DOHH2 (cell line): ENCODE results near the gene PCDH9.

Source experiments
- H3F3A ChIP-seq: fragments of 200-600 bp; sonication (generic), shearing (Covaris generic); 2 replicates; pipeline ENCODE4 v1.6.0; 2016; ENCODE audit warnings: antibody characterized with exemption, mild to moderate bottlenecking; ENCODE audit not compliant: control insufficient read depth, insufficient read depth
- H3K27ac ChIP-seq: fragments of 200-600 bp; sonication (generic); 2 replicates; pipeline ENCODE4 v1.5.1; 2014; ENCODE audit warnings: low read depth, mild to moderate bottlenecking, low read length, moderate library complexity
- H3K27me3 ChIP-seq: fragments of 200-600 bp; sonication (generic); 2 replicates; pipeline ENCODE4 v1.6.1; 2014; ENCODE audit warnings: mild to moderate bottlenecking, low read length, mixed read lengths; ENCODE audit not compliant: control insufficient read depth
- H3K36me3 ChIP-seq: fragments of 200-600 bp; sonication (generic); 2 replicates; pipeline ENCODE4 v1.6.1; 2014; ENCODE audit warnings: mild to moderate bottlenecking, low read length, moderate library complexity, mixed read lengths; ENCODE audit not compliant: control insufficient read depth
- H3K4me1 ChIP-seq: fragments of 200-600 bp; sonication (generic); 2 replicates; pipeline ENCODE4 v1.6.1; 2014; ENCODE audit warnings: mild to moderate bottlenecking, low read length, mixed read lengths; ENCODE audit not compliant: control insufficient read depth
- H3K4me2 ChIP-seq: fragments of 200-600 bp; sonication (generic); 2 replicates; pipeline ENCODE4 v1.6.0; 2014; ENCODE audit warnings: mild to moderate bottlenecking, low read length, moderate library complexity
- H3K4me3 ChIP-seq: fragments of 200-600 bp; sonication (generic); 2 replicates; pipeline ENCODE4 v1.5.1; 2014; ENCODE audit warnings: mild to moderate bottlenecking, low read length, mixed read lengths
- H3K79me2 ChIP-seq: fragments of 200-600 bp; sonication (generic); 2 replicates; pipeline ENCODE4 v1.6.1; 2014; ENCODE audit warnings: mild to moderate bottlenecking, low read length, mixed read lengths; ENCODE audit not compliant: control insufficient read depth
- H3K9me2 ChIP-seq: fragments of 200-600 bp; sonication (generic); replicated peaks from 2 replicates; pipeline ENCODE4 v1.6.1; 2014; ENCODE audit warnings: mild to moderate bottlenecking, low read length, mixed read lengths; ENCODE audit not compliant: control insufficient read depth
- H3K9me3 ChIP-seq: fragments of 200-600 bp; sonication (generic); 2 replicates; pipeline ENCODE4 v1.6.1; 2014; ENCODE audit warnings: antibody characterized with exemption, low read length, mixed read lengths; ENCODE audit not compliant: control insufficient read depth, insufficient read depth
- H4K20me1 ChIP-seq: fragments of 200-600 bp; sonication (generic); 2 replicates; pipeline ENCODE4 v1.6.0; 2014; ENCODE audit warnings: low read depth, mild to moderate bottlenecking, antibody characterized with exemption, low read length, moderate library complexity; ENCODE audit not compliant: control insufficient read depth, insufficient read depth
- EZH2phosphoT487 ChIP-seq: fragments of 200-600 bp; sonication (generic); IDR thresholded peaks from 2 replicates; pipeline ENCODE4 v1.6.1; 2017; ENCODE audit warnings: borderline replicate concordance, mild to moderate bottlenecking, antibody characterized with exemption, low read length, moderate library complexity, mixed read lengths
- TF ChIP-seq, protein P1 (sequence below): fragments of 200-600 bp; sonication (generic); IDR thresholded peaks from one replicate; pipeline ENCODE4 v1.5.1; 2014; ENCODE audit warnings: antibody characterized with exemption, mild to moderate bottlenecking, low read depth, low read length; ENCODE audit not compliant: poor library complexity, severe bottlenecking

PCDH9 gene

DNA sequence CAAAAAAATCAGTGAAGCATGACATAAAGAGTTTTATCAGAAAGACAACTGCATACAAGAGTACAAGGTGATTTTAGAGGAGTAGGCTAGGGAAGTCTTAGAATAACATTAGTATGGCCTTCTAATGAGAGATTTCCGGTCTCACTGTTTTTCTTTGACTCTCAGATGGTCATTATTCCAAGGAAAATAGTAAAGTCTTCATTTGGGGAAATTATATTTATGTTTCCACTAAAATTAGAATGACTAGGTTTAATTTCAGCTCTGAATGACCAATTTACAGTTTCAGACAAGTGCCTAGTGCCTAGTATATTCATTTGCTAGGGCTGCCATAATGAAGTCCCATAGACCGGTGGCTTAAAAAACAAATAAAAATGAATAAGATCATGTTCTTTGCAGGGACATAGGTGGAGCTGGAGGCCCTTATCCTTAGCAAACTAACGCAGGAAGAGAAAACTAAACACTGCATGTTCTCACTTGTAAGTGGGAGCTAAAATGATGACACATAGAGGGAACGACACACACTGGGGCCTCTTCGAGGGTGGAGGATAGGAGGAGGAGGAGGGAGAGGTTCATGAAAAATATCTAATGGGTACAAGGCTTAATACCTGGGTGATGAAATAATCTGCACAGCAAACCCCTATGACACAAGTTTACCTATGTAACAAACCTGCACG lies 303.1 kb downstream of the PCDH9 start:
- H3K27ac ChIP-seq: no peak overlapping the region
- no peaks in the 10 kb centered on the region for H4K20me1 ChIP-seq
- no peaks in the 10 kb centered on the region for H3K79me2 ChIP-seq
- no peaks in the 10 kb centered on the region for H3K9me2 ChIP-seq
- H3F3A ChIP-seq: no peaks in the 10 kb centered on the region
- no peak overlapping the region for H3K4me3 ChIP-seq
- peaks cover 12% of the 10 kb centered on the region for H3K4me1 ChIP-seq
- H3K36me3 ChIP-seq: no peaks in the 10 kb centered on the region
- H3K27me3 ChIP-seq: no peaks in the 10 kb centered on the region
- H3K9me3 ChIP-seq: 0 out of 2 replicates have a peak, but pooled peaks cover 5% of the 10 kb centered on the region
- TF ChIP-seq, protein P1, sequence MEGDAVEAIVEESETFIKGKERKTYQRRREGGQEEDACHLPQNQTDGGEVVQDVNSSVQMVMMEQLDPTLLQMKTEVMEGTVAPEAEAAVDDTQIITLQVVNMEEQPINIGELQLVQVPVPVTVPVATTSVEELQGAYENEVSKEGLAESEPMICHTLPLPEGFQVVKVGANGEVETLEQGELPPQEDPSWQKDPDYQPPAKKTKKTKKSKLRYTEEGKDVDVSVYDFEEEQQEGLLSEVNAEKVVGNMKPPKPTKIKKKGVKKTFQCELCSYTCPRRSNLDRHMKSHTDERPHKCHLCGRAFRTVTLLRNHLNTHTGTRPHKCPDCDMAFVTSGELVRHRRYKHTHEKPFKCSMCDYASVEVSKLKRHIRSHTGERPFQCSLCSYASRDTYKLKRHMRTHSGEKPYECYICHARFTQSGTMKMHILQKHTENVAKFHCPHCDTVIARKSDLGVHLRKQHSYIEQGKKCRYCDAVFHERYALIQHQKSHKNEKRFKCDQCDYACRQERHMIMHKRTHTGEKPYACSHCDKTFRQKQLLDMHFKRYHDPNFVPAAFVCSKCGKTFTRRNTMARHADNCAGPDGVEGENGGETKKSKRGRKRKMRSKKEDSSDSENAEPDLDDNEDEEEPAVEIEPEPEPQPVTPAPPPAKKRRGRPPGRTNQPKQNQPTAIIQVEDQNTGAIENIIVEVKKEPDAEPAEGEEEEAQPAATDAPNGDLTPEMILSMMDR: no peak
- no peak for TF ChIP-seq EZH2phosphoT487
- no peak overlapping the region for H3K4me2 ChIP-seq

DNA sequence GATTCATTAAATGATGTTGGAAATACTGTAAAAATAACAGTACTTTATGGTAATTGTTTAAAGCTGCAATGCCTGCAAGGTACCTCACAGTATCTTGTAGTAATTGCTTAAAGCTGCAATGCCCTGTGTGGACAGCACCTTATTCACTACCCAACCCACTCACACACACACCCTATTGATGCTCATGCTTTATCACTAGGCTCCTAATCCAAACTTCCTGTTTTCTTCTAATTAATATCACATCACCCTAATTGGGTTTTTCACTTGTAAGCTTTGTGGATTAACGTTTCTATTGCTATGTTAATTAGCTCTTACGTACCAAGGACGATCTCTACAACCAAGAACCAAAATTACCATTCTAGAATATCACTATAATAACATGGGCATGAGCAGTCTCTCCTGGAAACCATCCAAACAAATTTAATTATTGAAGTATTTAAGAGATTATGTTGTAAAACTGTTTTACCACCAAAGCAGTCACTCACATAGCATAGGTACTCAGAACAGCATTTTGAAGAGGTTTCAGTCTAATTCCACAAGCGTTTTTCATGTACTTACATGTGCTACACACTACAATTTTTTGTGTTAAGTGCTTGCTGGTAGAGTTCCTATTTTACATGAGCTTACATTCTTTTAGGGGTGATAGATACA lies 303.8 kb downstream of the PCDH9 start:
- no peak overlapping the region for H3K4me2 ChIP-seq
- H3K27me3 ChIP-seq: no peaks in the 10 kb centered on the region

DNA sequence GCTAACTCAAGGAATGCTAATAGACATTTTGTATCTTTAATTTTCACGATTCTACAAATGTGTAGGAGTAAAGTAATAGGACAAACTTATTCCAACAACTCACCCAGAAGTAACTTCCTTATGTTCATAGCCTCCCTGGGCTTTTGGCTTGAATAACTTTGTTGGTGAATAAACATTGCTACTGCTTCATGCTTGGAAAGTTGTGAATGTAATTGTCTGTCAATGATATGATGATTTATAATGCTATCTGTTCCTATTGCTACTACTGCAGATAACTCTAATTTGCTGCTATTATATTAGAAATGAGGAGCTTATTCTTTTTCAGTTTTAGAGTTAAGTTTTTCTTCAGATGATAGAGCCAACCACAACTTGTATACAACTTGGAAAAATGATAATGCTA lies 307.7 kb downstream of the PCDH9 start:
- H3K9me2 ChIP-seq: no peaks in the 10 kb centered on the region
- H3K4me1 ChIP-seq: peaks cover 12% of the 10 kb centered on the region
- H3K27me3 ChIP-seq: no peaks in the 10 kb centered on the region
- peaks cover 5% of the 10 kb centered on the region; the same call in 1 of the 2 replicates for H3K9me3 ChIP-seq
- no peak overlapping the region for H3K4me3 ChIP-seq
- H3K36me3 ChIP-seq: no peaks in the 10 kb centered on the region
- H3K27ac ChIP-seq: no peak overlapping the region
- H3K79me2 ChIP-seq: no peaks in the 10 kb centered on the region
- TF ChIP-seq, protein P1: no peak
- no peak for TF ChIP-seq EZH2phosphoT487
- no peaks in the 10 kb centered on the region for H4K20me1 ChIP-seq
- no peaks in the 10 kb centered on the region for H3F3A ChIP-seq
- no peak overlapping the region for H3K4me2 ChIP-seq

More for the DNA sequence above, 303.8 kb downstream of the PCDH9 start:
- Histone ChIP-seq H3K9me2 (no peaks in the 10 kb centered on the region), H3K4me3 (no peak overlapping the region), H3K9me3 (0 out of 2 replicates have a peak, but pooled peaks cover 5% of the 10 kb centered on the region), H3K79me2 (no peaks in the 10 kb centered on the region), H3K4me1 (peaks cover 12% of the 10 kb centered on the region), H3K27ac (no peak overlapping the region), H3F3A (no peaks in the 10 kb centered on the region), H4K20me1 (no peaks in the 10 kb centered on the region), H3K36me3 (no peaks in the 10 kb centered on the region)
- no peak for TF ChIP-seq EZH2phosphoT487
- TF ChIP-seq, protein P1: no peak
